ENCODE results near the gene PGPEP1.
A peak's percentile ranks its signal among the peaks of the same experiment; 100 is the strongest.

The PGPEP1 gene

GRCh38 chr19:18340190-18340989, at the start of gene PGPEP1:
Gene PGPEP1 (plus strand): TSS chr19:18340598. CDS start chr19:18340682, 84 bp downstream.
- Histone ChIP-seq H3K9me3 (ENCODE audit: control insufficient read depth, insufficient read depth, low read depth, low read length) (no peaks in the 10 kb centered on the region), H3K27ac (ENCODE audit: low read depth, low read length) (peak within 1 kb of the TSS; percentile 42; the same call in 1 of the 2 replicates), H3K4me3 (ENCODE audit: low read depth, low read length) (peak within 1 kb of the TSS; percentile 78), H3K36me3 (ENCODE audit: control insufficient read depth, insufficient read depth, low read length) (peaks cover 6% of the 10 kb centered on the region; the same call in 1 of the 2 replicates), H3K27me3 (ENCODE audit: control insufficient read depth, insufficient read depth, low read length) (no peaks in the 10 kb centered on the region), H3K4me1 (ENCODE audit: control insufficient read depth, insufficient read depth, low read length) (peaks cover 31% of the 10 kb centered on the region), H3K9ac (ENCODE audit: low read length) (peak within 1 kb of the TSS; percentile 66)

DNA sequence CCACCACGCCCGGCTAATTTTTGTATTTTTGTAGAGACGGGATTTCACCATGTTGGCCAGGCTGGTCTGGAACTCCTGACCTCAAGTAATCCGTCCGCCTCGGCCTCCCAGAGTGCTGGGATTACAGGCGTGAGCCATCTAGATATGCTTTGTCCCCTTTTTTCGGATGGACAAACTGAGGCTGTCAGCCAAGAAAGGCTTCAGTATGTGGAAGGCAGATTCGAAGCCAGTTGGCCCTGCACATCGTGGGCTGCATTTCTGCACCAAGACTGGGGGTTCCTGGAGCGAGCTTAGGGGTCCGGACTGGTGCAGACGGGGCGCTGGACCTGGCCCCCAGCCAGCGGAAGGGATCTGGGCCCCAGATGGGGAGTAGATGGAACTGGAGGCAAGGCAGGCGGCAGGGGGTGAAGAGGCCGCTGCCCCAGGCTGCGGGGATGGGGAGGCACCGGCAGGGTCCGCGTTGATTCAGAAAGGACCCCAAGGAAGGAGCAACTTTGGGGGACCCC, 49.3 kb upstream of the PGPEP1 start:
- Histone ChIP-seq H3K27ac (ENCODE audit: low read depth, low read length) (peak overlapping the region; percentile 93), H3K9ac (ENCODE audit: low read length) (peak overlapping the region; percentile 66), H3K4me1 (ENCODE audit: control insufficient read depth, insufficient read depth, low read length) (peaks cover 39% of the 10 kb centered on the region), H3K4me3 (ENCODE audit: low read depth, low read length) (peak overlapping the region; percentile 66), H3K36me3 (ENCODE audit: control insufficient read depth, insufficient read depth, low read length) (no peaks in the 10 kb centered on the region), H3K9me3 (ENCODE audit: control insufficient read depth, insufficient read depth, low read depth, low read length) (no peaks in the 10 kb centered on the region), H3K27me3 (ENCODE audit: control insufficient read depth, insufficient read depth, low read length) (no peaks in the 10 kb centered on the region)

DNA sequence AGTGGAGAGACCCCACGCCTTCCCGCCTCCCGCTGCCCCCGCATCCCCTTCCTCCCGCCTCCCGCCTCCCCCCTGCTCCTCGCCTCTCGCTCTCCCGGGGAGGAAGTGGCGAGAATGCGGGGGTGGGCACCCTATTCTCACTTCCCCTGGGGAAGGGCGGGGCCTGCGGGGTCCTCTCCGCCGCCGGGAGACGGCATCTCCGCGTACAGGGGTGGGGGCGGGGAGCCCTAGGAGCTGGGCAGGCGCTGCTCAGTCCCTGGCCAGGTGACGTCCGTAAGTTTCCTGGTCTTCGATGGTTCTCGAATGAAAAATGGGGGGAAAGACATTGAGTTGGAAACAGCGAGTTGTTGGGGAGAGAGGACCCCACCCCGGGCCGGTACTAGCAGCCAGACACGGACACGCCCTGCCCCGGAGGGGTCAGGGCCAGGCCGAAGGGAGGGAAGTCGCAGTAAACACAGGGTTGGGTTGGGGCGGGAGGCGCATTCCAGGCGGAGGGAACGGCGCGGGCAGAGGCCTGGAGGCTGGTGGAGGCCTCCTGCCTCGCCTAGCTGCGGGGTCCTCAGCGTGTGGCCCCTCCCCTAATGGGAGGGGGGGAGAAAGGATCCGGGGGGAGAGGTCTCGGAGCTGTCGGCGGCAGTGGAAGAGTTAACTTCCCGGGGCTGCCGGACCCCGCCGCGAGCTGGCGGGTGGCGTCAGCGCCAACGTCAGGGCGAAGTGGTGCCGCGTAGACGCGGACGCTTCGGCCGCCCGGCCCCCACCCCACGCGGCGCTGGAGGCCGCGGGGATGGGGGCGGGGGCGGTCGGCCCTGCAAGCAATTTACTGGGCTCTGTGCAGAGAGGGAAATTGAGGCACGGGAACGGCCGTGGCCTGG, 48.6 kb upstream of the PGPEP1 start:
- peaks cover 34% of the 10 kb centered on the region for H3K4me1 ChIP-seq (ENCODE audit: control insufficient read depth, insufficient read depth, low read length)
- H3K9me3 ChIP-seq (ENCODE audit: control insufficient read depth, insufficient read depth, low read depth, low read length): no peaks in the 10 kb centered on the region
- peak overlapping the region; percentile 66 for H3K4me3 ChIP-seq (ENCODE audit: low read depth, low read length)
- peak overlapping the region; percentile 86 for H3K9ac ChIP-seq (ENCODE audit: low read length)
- no peaks in the 10 kb centered on the region for H3K36me3 ChIP-seq (ENCODE audit: control insufficient read depth, insufficient read depth, low read length)
- no peaks in the 10 kb centered on the region for H3K27me3 ChIP-seq (ENCODE audit: control insufficient read depth, insufficient read depth, low read length)
- peak overlapping the region; percentile 93 for H3K27ac ChIP-seq (ENCODE audit: low read depth, low read length)

- Histone ChIP-seq H3K9ac (ENCODE audit: low read length) (peak overlapping the region; percentile 86), H3K27ac (ENCODE audit: low read depth, low read length) (peak overlapping the region; percentile 93), H3K27me3 (ENCODE audit: control insufficient read depth, insufficient read depth, low read length) (no peaks in the 10 kb centered on the region), H3K4me3 (ENCODE audit: low read depth, low read length) (peak overlapping the region; percentile 66), H3K9me3 (ENCODE audit: control insufficient read depth, insufficient read depth, low read depth, low read length) (no peaks in the 10 kb centered on the region), H3K36me3 (ENCODE audit: control insufficient read depth, insufficient read depth, low read length) (no peaks in the 10 kb centered on the region), H3K4me1 (ENCODE audit: control insufficient read depth, insufficient read depth, low read length) (peaks cover 28% of the 10 kb centered on the region)
Measured at GRCh38 chr19:18292462-18292809, 48.0 kb upstream of the PGPEP1 start.

- Histone ChIP-seq H3K27ac (ENCODE audit: low read depth, low read length) (peak overlapping the region; percentile 93; the same call in 1 of the 2 replicates), H3K4me1 (ENCODE audit: control insufficient read depth, insufficient read depth, low read length) (peaks cover 26% of the 10 kb centered on the region), H3K9ac (ENCODE audit: low read length) (peak overlapping the region; percentile 86), H3K9me3 (ENCODE audit: control insufficient read depth, insufficient read depth, low read depth, low read length) (no peaks in the 10 kb centered on the region), H3K36me3 (ENCODE audit: control insufficient read depth, insufficient read depth, low read length) (no peaks in the 10 kb centered on the region), H3K4me3 (ENCODE audit: low read depth, low read length) (peak overlapping the region; percentile 66), H3K27me3 (ENCODE audit: control insufficient read depth, insufficient read depth, low read length) (no peaks in the 10 kb centered on the region)
Measured at GRCh38 chr19:18292810-18293641, 47.4 kb upstream of the PGPEP1 start.

DNA sequence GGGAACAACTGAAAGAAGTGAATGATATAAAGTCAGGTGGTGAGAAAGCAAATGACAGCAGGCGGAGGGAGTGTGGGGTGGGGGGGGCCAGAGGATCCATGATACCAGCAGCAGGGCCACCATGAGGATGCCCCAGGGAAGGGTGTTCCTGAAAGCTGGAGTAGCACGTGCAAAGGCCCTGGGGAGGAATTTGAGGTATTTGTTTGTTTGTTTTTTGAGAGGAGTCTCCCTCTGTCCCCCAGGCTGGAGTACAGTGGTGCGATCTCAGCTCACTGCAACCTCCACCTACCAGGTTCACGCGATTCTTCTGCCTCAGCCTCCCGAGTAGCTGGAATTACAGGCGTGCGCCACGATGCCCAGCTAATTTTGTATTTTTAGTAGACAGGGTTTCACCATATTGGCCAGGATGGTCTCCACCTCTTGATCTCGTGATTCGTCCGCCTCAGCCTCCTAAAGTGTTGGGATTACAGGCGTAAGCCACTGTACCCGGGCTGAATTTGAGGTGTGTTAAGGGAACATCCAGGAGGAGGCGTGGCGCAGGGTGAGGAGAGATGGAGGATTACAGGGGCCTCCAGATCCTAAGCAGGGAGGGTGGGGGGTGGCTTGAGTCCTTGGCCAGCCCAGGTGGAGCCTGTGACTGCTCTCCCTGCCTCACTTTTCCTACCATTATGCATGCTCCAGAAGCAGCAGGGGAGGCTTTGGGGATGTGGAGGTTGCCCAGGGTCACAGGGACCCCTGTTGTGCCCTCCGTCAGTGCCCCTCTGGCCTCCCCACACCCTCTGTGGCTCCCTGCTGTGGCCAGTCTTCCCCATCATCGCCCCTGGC, 46.5 kb upstream of the PGPEP1 start:
- peak overlapping the region; percentile 69 for H3K9ac ChIP-seq (ENCODE audit: low read length)
- peak overlapping the region; percentile 63 for H3K4me3 ChIP-seq (ENCODE audit: low read depth, low read length)
- H3K4me1 ChIP-seq (ENCODE audit: control insufficient read depth, insufficient read depth, low read length): peaks cover 21% of the 10 kb centered on the region
- H3K9me3 ChIP-seq (ENCODE audit: control insufficient read depth, insufficient read depth, low read depth, low read length): no peaks in the 10 kb centered on the region
- no peaks in the 10 kb centered on the region for H3K27me3 ChIP-seq (ENCODE audit: control insufficient read depth, insufficient read depth, low read length)
- H3K27ac ChIP-seq (ENCODE audit: low read depth, low read length): peak overlapping the region; percentile 88; the same call in 1 of the 2 replicates
- no peaks in the 10 kb centered on the region for H3K36me3 ChIP-seq (ENCODE audit: control insufficient read depth, insufficient read depth, low read length)

DNA sequence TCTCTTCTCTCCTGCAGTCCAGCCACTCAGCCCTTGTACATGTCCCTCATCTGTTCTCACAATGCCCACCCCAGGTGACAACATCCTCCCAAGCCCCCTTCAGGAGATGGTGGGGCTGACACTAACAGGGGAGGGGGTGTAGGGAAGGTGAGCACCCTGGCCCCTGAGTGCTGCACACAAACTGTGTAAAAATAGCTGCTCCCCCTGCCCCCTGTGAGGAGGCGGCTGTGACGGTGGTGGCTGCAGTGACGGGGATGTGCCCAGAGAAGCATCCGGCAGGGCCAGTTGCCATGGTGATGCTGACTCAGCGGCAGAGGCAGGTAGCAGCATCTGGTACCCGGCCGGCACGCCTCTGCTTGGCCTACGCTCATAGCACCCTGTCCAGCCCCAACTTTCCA, 45.9 kb upstream of the PGPEP1 start:
- no peaks in the 10 kb centered on the region for H3K9me3 ChIP-seq (ENCODE audit: control insufficient read depth, insufficient read depth, low read depth, low read length)
- no peaks in the 10 kb centered on the region for H3K27me3 ChIP-seq (ENCODE audit: control insufficient read depth, insufficient read depth, low read length)
- H3K4me1 ChIP-seq (ENCODE audit: control insufficient read depth, insufficient read depth, low read length): peaks cover 21% of the 10 kb centered on the region
- H3K9ac ChIP-seq (ENCODE audit: low read length): no peak overlapping the region
- H3K27ac ChIP-seq (ENCODE audit: low read depth, low read length): no peak overlapping the region
- no peak overlapping the region for H3K4me3 ChIP-seq (ENCODE audit: low read depth, low read length)
- H3K36me3 ChIP-seq (ENCODE audit: control insufficient read depth, insufficient read depth, low read length): no peaks in the 10 kb centered on the region

DNA sequence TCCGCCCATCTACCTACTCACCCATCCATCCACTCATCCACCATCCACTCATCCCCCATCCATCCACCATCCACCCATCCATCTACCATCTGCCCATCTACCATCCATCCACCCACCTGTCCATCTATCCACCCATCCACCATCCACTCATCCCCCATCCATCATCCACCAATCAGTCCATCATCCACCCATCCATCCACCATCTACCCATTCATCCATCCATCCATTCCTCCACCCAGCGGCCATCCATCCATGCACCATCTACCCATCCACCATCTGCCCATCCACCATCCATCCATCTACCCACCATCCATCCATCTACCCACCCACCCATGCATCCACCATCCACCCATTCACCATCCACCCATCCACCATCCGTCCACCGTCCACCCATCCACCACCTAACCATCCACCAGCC, 45.4 kb upstream of the PGPEP1 start:
- H3K27me3 ChIP-seq (ENCODE audit: control insufficient read depth, insufficient read depth, low read length): no peaks in the 10 kb centered on the region
- H3K9me3 ChIP-seq (ENCODE audit: control insufficient read depth, insufficient read depth, low read depth, low read length): no peaks in the 10 kb centered on the region
- no peak overlapping the region for H3K9ac ChIP-seq (ENCODE audit: low read length)
- no peak overlapping the region for H3K4me3 ChIP-seq (ENCODE audit: low read depth, low read length)
- H3K27ac ChIP-seq (ENCODE audit: low read depth, low read length): no peak overlapping the region
- H3K4me1 ChIP-seq (ENCODE audit: control insufficient read depth, insufficient read depth, low read length): peaks cover 18% of the 10 kb centered on the region
- no peaks in the 10 kb centered on the region for H3K36me3 ChIP-seq (ENCODE audit: control insufficient read depth, insufficient read depth, low read length)

DNA sequence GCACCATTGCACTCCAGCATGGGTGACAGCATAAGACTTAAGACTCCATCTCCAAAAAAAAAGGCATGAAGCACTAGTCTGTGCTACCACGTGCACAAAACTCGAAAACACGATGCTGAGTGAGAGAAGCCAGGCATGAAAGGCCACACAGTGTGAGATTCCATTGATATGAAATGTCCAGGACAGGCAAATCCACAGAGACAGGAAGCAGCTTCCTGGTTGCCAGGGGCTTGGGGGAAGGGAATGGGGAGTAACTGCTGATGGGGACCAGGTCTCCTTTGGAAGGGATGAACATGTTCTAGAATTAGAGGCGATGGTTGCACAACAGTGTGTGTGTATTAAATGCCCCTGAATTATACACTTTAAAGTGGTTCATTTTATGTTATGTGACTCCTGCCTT, 43.1 kb upstream of the PGPEP1 start:
- Histone ChIP-seq H3K9me3 (ENCODE audit: control insufficient read depth, insufficient read depth, low read depth, low read length) (no peaks in the 10 kb centered on the region), H3K9ac (ENCODE audit: low read length) (no peak overlapping the region), H3K36me3 (ENCODE audit: control insufficient read depth, insufficient read depth, low read length) (no peaks in the 10 kb centered on the region), H3K4me1 (ENCODE audit: control insufficient read depth, insufficient read depth, low read length) (peaks cover 16% of the 10 kb centered on the region), H3K4me3 (ENCODE audit: low read depth, low read length) (no peak overlapping the region), H3K27me3 (ENCODE audit: control insufficient read depth, insufficient read depth, low read length) (no peaks in the 10 kb centered on the region), H3K27ac (ENCODE audit: low read depth, low read length) (no peak overlapping the region)

GRCh38 chr19:18298601-18299000, 41.8 kb upstream of the PGPEP1 start:
- Histone ChIP-seq H3K4me1 (ENCODE audit: control insufficient read depth, insufficient read depth, low read length) (peaks cover 13% of the 10 kb centered on the region), H3K36me3 (ENCODE audit: control insufficient read depth, insufficient read depth, low read length) (no peaks in the 10 kb centered on the region), H3K27me3 (ENCODE audit: control insufficient read depth, insufficient read depth, low read length) (no peaks in the 10 kb centered on the region), H3K27ac (ENCODE audit: low read depth, low read length) (no peak overlapping the region), H3K4me3 (ENCODE audit: low read depth, low read length) (no peak overlapping the region), H3K9me3 (ENCODE audit: control insufficient read depth, insufficient read depth, low read depth, low read length) (no peaks in the 10 kb centered on the region), H3K9ac (ENCODE audit: low read length) (no peak overlapping the region)

Measured in HUES6 (cell line).